HepG2 (cell line): Measurements from ENCODE around the gene NTM. TPM values are rescaled to one million over a fixed set of nuclear protein-coding genes. Genes with fewer than 3 reads are reported as not detected.

Source experiments
- ATAC-seq: fragments of 200-7000 bp; cut with Tn5 transposase; 3 replicates; pipeline ENCODE4 v1.9.1; 2020; ENCODE audit warnings: mild to moderate bottlenecking, moderate library complexity
- BruUV-seq: library from RNA; stranded (reverse); fragments of 400-500 nt; replicated peaks from 2 replicates; lab custom pipeline; 2021; lab: Mats Ljungman, UMichigan
- CTCF ChIA-PET: fragments of 300-600 bp; formaldehyde crosslinking; extraction: SDS; loops from one replicate; lab custom pipeline; 2021; ENCODE audit warnings: low total read pairs, inconsistent platforms, low intra/inter-chr PET ratio; lab: Yijun Ruan, JAX
- POLR2A ChIA-PET: fragments of 350-600 bp; sonication (Branson Sonifier 250); formaldehyde crosslinking; loops from one replicate; lab custom pipeline; 2020; ENCODE audit warnings: antibody characterized with exemption, inconsistent platforms; lab: Yijun Ruan, JAX
- DNase-seq: peaks from one replicate; pipeline ENCODE4 v3.0.0-alpha.2; 2015; ENCODE audit warnings: low spot score
- FAIRE-seq: peaks from 3 replicates; lab custom pipeline; 2011; peaks lifted over from hg19 to GRCh38; lab: Jason Lieb, UNC
- H2AFZ ChIP-seq: one replicate; pipeline ENCODE4 v1.6.1; 2011; ENCODE audit warnings: low read length, inconsistent platforms
- H3K27ac ChIP-seq: fragments of 300-600 bp; 3 replicates; pipeline ENCODE4 v1.8.0; 2011; ENCODE audit warnings: mixed run types, mild to moderate bottlenecking, mixed read lengths, low read length, inconsistent platforms; ENCODE audit not compliant: insufficient read depth; ENCODE audit errors: extremely low read length
- H3K27me3 ChIP-seq, 2 experiments: fragments of 200-600 bp in 1 of 2; 2 replicates in 1 of 2; 3 replicates in 1 of 2; pipeline versions ENCODE4 v1.6.0 to v1.8.0; 2011; ENCODE audit warnings: low read length in 2 of 2, mild to moderate bottlenecking in 2 of 2, moderate library complexity in 2 of 2, inconsistent platforms in 1 of 2; ENCODE audit not compliant: insufficient read depth in 2 of 2, control insufficient read depth in 1 of 2
- H3K36me3 ChIP-seq, 2 experiments: fragments of 200-600 bp in 1 of 2; replicated peaks in 1 of 2; 2 replicates in 1 of 2; 3 replicates in 1 of 2; pipeline versions ENCODE4 v1.5.1 to v1.8.0; 2011; ENCODE audit warnings: low read length in 2 of 2, inconsistent platforms in 1 of 2; ENCODE audit not compliant: insufficient read depth in 2 of 2, control insufficient read depth in 1 of 2
- H3K4me1 ChIP-seq: 2 replicates; pipeline ENCODE4 v1.5.1; 2012; ENCODE audit warnings: low read length, inconsistent platforms; ENCODE audit not compliant: insufficient read depth
- H3K4me2 ChIP-seq: 2 replicates; pipeline ENCODE4 v1.6.0; 2011; ENCODE audit warnings: low read depth, low read length, inconsistent platforms
- H3K4me3 ChIP-seq, 3 experiments: fragments of 200-600 bp in 1 of 3; sonication (generic), shearing (Covaris generic) in 1 of 3; replicated peaks in 1 of 3; 2 replicates each; pipeline ENCODE4 v1.5.1; 2011 to 2016; ENCODE audit warnings: low read length in 3 of 3, inconsistent platforms in 2 of 3, low read depth in 2 of 3, mild to moderate bottlenecking in 2 of 3, control low read depth in 1 of 3, mixed read lengths in 1 of 3; ENCODE audit not compliant: insufficient read depth in 1 of 3
- H3K79me2 ChIP-seq: one replicate; pipeline ENCODE4 v1.6.1; 2011; ENCODE audit warnings: low read length, inconsistent platforms; ENCODE audit not compliant: insufficient read depth
- H3K9ac ChIP-seq: 2 replicates; pipeline ENCODE4 v1.6.0; 2011; ENCODE audit warnings: mild to moderate bottlenecking, low read depth, low read length, inconsistent platforms; ENCODE audit not compliant: insufficient read depth
- H3K9me3 ChIP-seq: 2 replicates; pipeline ENCODE4 v1.5.1; 2012; ENCODE audit warnings: mild to moderate bottlenecking, low read length
- H4K20me1 ChIP-seq: 2 replicates; pipeline ENCODE4 v1.6.0; 2011; ENCODE audit warnings: inconsistent platforms, mild to moderate bottlenecking, low read length, moderate library complexity; ENCODE audit not compliant: insufficient read depth
- JDP2 ChIP-seq: sonication (generic); formaldehyde crosslinking; IDR thresholded peaks from 2 replicates; pipeline ENCODE4 v1.8.1; 2022; ENCODE audit warnings: missing genetic modification reagents, borderline replicate concordance
- KDM4B ChIP-seq: sonication (generic); formaldehyde crosslinking; IDR thresholded peaks from 2 replicates; pipeline ENCODE4 v1.4.0; 2020; ENCODE audit warnings: missing genetic modification reagents
- MAF1 ChIP-seq: sonication (generic); formaldehyde crosslinking; IDR thresholded peaks from 2 replicates; pipeline ENCODE4 v1.5.0; 2020; ENCODE audit warnings: missing genetic modification reagents, borderline replicate concordance
- NR2F6 ChIP-seq, 2 experiments: IDR thresholded peaks; 2 replicates each; pipeline ENCODE4 v1.6.1; 2016; ENCODE audit warnings: antibody characterized with exemption in 1 of 2, mild to moderate bottlenecking in 1 of 2
- PCBP2 ChIP-seq: fragments of 200-400 bp; formaldehyde crosslinking; optimal IDR thresholded peaks from 2 replicates; pipeline ENCODE3; 2018; ENCODE audit warnings: low read length, low read depth; ENCODE audit not compliant: poor library complexity, severe bottlenecking
- RFX5 ChIP-seq: IDR thresholded peaks from 2 replicates; pipeline ENCODE4 v1.6.1; 2011; ENCODE audit warnings: low read depth, low read length, improper control_type of control experiment
- SP2 ChIP-seq: sonication (generic); formaldehyde crosslinking; IDR thresholded peaks from 2 replicates; pipeline ENCODE4 v1.5.1; 2020; ENCODE audit warnings: mild to moderate bottlenecking, missing genetic modification reagents
- TEAD2 ChIP-seq: sonication (generic); formaldehyde crosslinking; IDR thresholded peaks from 2 replicates; pipeline ENCODE4 v1.9.0; 2021; ENCODE audit warnings: missing genetic modification reagents
- ZBTB21 ChIP-seq: sonication (generic); formaldehyde crosslinking; IDR thresholded peaks from 2 replicates; pipeline ENCODE4 v1.4.0; 2020; ENCODE audit warnings: missing genetic modification reagents
- ZNF362 ChIP-seq: sonication (generic); formaldehyde crosslinking; IDR thresholded peaks from 2 replicates; pipeline ENCODE4 v1.4.0; 2020; ENCODE audit warnings: missing genetic modification reagents, mild to moderate bottlenecking, borderline replicate concordance
- ZNF484 ChIP-seq: sonication (generic); formaldehyde crosslinking; IDR thresholded peaks from 2 replicates; pipeline ENCODE4 v1.5.1; 2020; ENCODE audit warnings: mild to moderate bottlenecking, low read depth, missing genetic modification reagents, borderline replicate concordance
- WGBS: methylation state at CpG from one replicate; pipeline ENCODE4 v1.1.6; 2017; ENCODE audit warnings: low lambda C conversion rate; 5-methylcytosine and 5-hydroxymethylcytosine counted together
- in situ Hi-C: cut with HindIII; loops from 2 replicates; pipeline ENCODE4 v1.10.0; 2017; ENCODE audit warnings: low pct_unique_long_range_greater_than_20kb; ENCODE audit not compliant: extremely low pct_ligation_motif_present
- intact Hi-C: fragments of 100-400 bp; cut with micrococcal nuclease; formaldehyde crosslinking; loops from one replicate; pipeline ENCODE4 v1.10.0; 2022; ENCODE audit not compliant: unreplicated experiment
- polyA plus RNA-seq, 8 experiments: library from polyadenylated mRNA; depleted of rRNA in 3 of 8; stranded (reverse) in 7 of 8; unstranded in 1 of 8; fragments of >200 nt; fragmentation: Illumina TruSeq in 4 of 8; extraction: Trizol in 4 of 8; gene quantifications; 2 replicates each; pipeline versions ENCODE4 v1.2.1 to v1.2.3, GENCODE V29; 2011 to 2016; ENCODE audit warnings: low read depth in 4 of 8, missing spikeins in 1 of 8, mixed read lengths in 1 of 8; ENCODE audit not compliant: insufficient read depth in 1 of 8
- total RNA-seq, 5 experiments: library from RNA; depleted of rRNA; stranded (reverse); fragments of >200 nt; fragmentation: Illumina TruSeq; extraction: Trizol; gene quantifications; 2 replicates each; pipeline ENCODE4 v1.2.3, GENCODE V29; 2016; ENCODE audit warnings: low read depth in 1 of 5

The NTM gene
- total and polyA plus RNA-seq, 2 of the 13 experiments (the other 11 are each of a cell fraction or from before 2014, with no cell fraction given) = not detected

GRCh38 chr11:132112846-132113245 is 742.4 kb downstream of the NTM start:
- ATAC-seq (no peak), DNase-seq (no peak), FAIRE-seq (no peak)
- no peak overlapping the region for H3K4me3 ChIP-seq
- ChIA-PET CTCF (no interaction called here), POLR2A (no interaction called here)
- BruUV-seq = no TSS peak
- H3K27ac ChIP-seq = no peak overlapping the region
- in situ Hi-C loops = loop anchor here (25.0 kb wide), 1 partner anchor 949 kb away; no protein-coding TSS in a partner anchor
- H3K9me3 ChIP-seq = no peaks in the 10 kb centered on the region
- WGBS = 26% methylated on average over 6 of the region's 6 CpGs
- H3K27me3 ChIP-seq = no peaks in the 10 kb centered on the region
- H3K4me1 ChIP-seq = no peaks in the 10 kb centered on the region
- no peak overlapping the region for H3K9ac ChIP-seq
- H3K36me3 ChIP-seq = no peaks in the 10 kb centered on the region
- H4K20me1 ChIP-seq = no peaks in the 10 kb centered on the region
- no peak overlapping the region for H3K4me2 ChIP-seq
- H2AFZ ChIP-seq = no peak overlapping the region
- intact Hi-C loops = loop anchor here (5.0 kb wide), 1 partner anchor 949 kb away; no protein-coding TSS in a partner anchor
- no peak for TF ChIP-seq MAF1 (CRISPR knock-in tag)
- no peak for TF ChIP-seq ZBTB21 (CRISPR knock-in tag)
- TF ChIP-seq NR2F6 (IDR thresholded peaks at IDR 0.05) = no peak
- no peak for TF ChIP-seq NR2F6 (CRISPR knock-in tag; IDR thresholded peaks at IDR 0.05)
- TF ChIP-seq RFX5 = no peak
- no peak for TF ChIP-seq ZNF484 (CRISPR knock-in tag)
- no peak for TF ChIP-seq SP2 (CRISPR knock-in tag)
- TF ChIP-seq KDM4B = no peak
- TF ChIP-seq TEAD2 = no peak
- TF ChIP-seq PCBP2 = no peak
- no peak for TF ChIP-seq JDP2
- TF ChIP-seq ZNF362 (CRISPR knock-in tag) = no peak
- H3K79me2 ChIP-seq = no peaks in the 10 kb centered on the region
